Measurements from ENCODE around the gene SLC29A1.
"Not testable (repeated sequence)": the region's sequence is repeated elsewhere in the genome, so short reads cannot be mapped to it uniquely, and the experiment has no call there.

Gene SLC29A1

DNA sequence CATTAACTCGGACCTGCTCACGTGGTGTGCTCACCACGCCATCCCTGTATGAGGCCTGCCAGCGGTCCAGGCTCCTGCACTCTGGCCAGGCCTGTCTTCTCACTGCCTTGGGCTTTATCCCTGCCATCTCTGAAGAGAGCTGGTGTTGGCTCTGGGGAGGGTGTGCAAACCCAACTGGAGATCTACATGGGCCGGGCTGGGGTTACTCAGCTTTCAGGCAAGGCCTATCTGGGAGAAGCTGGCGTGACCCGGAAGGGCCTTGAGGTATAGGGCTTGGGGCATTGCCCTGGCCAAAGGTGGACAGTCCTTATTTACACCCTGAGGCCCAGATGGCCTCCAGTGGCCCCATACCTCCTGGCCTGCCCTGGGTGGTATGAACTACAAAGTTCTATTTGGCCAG is 5.0 kb downstream of the SLC29A1 start:
- TF ChIP-seq, protein P1, sequence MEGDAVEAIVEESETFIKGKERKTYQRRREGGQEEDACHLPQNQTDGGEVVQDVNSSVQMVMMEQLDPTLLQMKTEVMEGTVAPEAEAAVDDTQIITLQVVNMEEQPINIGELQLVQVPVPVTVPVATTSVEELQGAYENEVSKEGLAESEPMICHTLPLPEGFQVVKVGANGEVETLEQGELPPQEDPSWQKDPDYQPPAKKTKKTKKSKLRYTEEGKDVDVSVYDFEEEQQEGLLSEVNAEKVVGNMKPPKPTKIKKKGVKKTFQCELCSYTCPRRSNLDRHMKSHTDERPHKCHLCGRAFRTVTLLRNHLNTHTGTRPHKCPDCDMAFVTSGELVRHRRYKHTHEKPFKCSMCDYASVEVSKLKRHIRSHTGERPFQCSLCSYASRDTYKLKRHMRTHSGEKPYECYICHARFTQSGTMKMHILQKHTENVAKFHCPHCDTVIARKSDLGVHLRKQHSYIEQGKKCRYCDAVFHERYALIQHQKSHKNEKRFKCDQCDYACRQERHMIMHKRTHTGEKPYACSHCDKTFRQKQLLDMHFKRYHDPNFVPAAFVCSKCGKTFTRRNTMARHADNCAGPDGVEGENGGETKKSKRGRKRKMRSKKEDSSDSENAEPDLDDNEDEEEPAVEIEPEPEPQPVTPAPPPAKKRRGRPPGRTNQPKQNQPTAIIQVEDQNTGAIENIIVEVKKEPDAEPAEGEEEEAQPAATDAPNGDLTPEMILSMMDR (conservative IDR thresholded peaks at IDR 0.05; ENCODE audit: low read depth, low read length): no peak
- Histone ChIP-seq H3K27ac (no peak overlapping the region), H3K79me2 (ENCODE audit: insufficient read depth, low read depth) (peaks cover 47% of the 10 kb centered on the region), H3K36me3 (ENCODE audit: insufficient read depth) (no peaks in the 10 kb centered on the region), H3K4me3 (IDR thresholded peaks at IDR 0.05; ENCODE audit: insufficient read depth, low read depth, low read length) (no peak overlapping the region), H2AFZ (ENCODE audit: low read depth) (no peak overlapping the region), H4K20me1 (ENCODE audit: insufficient read depth) (peaks cover 8% of the 10 kb centered on the region; the same call in 1 of the 2 replicates), H3K4me1 (ENCODE audit: low read depth, poor library complexity, severe bottlenecking) (peaks cover 25% of the 10 kb centered on the region), H3K27me3 (ENCODE audit: insufficient read depth, low read depth) (no peaks in the 10 kb centered on the region), H3K9ac (no peak overlapping the region), H3K4me2 (no peak overlapping the region)

DNA sequence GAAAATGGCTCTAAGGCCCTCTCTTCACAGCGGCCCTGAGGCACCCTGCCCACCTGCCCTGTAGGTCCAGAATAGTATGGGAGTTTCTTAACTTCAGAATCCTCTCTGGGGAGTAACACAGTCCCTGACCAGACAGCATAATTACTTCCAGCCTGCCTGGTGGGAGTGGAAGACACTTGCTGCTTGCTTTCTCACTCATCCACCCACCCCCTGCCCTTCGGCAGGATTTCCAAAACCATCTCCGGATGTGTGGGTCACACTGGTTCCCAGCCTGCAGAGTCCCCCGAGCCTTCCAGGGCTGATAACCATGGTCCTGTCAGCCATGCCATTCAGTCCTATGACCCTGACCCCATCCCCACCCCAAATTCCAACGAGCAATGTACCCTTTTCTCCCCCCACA is 5.4 kb downstream of the SLC29A1 start:
- peaks cover 8% of the 10 kb centered on the region; the same call in 1 of the 2 replicates for H4K20me1 ChIP-seq (ENCODE audit: insufficient read depth)
- peaks cover 47% of the 10 kb centered on the region for H3K79me2 ChIP-seq (ENCODE audit: insufficient read depth, low read depth)
- peaks cover 25% of the 10 kb centered on the region for H3K4me1 ChIP-seq (ENCODE audit: low read depth, poor library complexity, severe bottlenecking)
- H3K27ac ChIP-seq: no peak overlapping the region
- H2AFZ ChIP-seq (ENCODE audit: low read depth): no peak overlapping the region
- no peak overlapping the region for H3K4me2 ChIP-seq
- H3K4me3 ChIP-seq (IDR thresholded peaks at IDR 0.05; ENCODE audit: insufficient read depth, low read depth, low read length): no peak overlapping the region
- no peaks in the 10 kb centered on the region for H3K27me3 ChIP-seq (ENCODE audit: insufficient read depth, low read depth)
- TF ChIP-seq, protein P1 (conservative IDR thresholded peaks at IDR 0.05; ENCODE audit: low read depth, low read length): no peak
- no peaks in the 10 kb centered on the region for H3K36me3 ChIP-seq (ENCODE audit: insufficient read depth)
- no peak overlapping the region for H3K9ac ChIP-seq

DNA sequence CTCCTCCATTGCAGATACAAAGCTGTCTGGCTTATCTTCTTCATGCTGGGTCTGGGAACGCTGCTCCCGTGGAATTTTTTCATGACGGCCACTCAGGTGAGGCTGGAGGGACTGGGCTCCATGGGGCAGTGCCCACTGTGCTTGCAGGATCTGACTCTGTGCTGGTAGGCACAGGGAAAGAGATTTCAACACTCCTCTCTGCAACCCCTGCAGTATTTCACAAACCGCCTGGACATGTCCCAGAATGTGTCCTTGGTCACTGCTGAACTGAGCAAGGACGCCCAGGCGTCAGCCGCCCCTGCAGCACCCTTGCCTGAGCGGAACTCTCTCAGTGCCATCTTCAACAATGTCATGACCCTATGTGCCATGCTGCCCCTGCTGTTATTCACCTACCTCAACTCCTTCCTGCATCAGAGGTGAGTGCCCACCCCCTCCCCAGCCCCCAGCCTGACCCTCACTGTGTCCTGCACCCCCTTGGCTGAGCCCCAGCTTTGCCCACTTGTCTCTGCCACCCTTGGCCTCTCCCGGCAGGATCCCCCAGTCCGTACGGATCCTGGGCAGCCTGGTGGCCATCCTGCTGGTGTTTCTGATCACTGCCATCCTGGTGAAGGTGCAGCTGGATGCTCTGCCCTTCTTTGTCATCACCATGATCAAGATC is 6.1 kb downstream of the SLC29A1 start:
- no peak overlapping the region for H3K4me3 ChIP-seq (IDR thresholded peaks at IDR 0.05; ENCODE audit: insufficient read depth, low read depth, low read length)
- no peak overlapping the region for H3K4me2 ChIP-seq
- H3K9ac ChIP-seq: no peak overlapping the region
- peaks cover 41% of the 10 kb centered on the region for H3K79me2 ChIP-seq (ENCODE audit: insufficient read depth, low read depth)
- H2AFZ ChIP-seq (ENCODE audit: low read depth): no peak overlapping the region
- H3K36me3 ChIP-seq (ENCODE audit: insufficient read depth): no peaks in the 10 kb centered on the region
- H3K4me1 ChIP-seq (ENCODE audit: low read depth, poor library complexity, severe bottlenecking): peaks cover 25% of the 10 kb centered on the region
- peaks cover 8% of the 10 kb centered on the region; the same call in 1 of the 2 replicates for H4K20me1 ChIP-seq (ENCODE audit: insufficient read depth)
- TF ChIP-seq, protein P1 (conservative IDR thresholded peaks at IDR 0.05; ENCODE audit: low read depth, low read length): no peak
- no peak overlapping the region for H3K27ac ChIP-seq
- H3K27me3 ChIP-seq (ENCODE audit: insufficient read depth, low read depth): no peaks in the 10 kb centered on the region

DNA sequence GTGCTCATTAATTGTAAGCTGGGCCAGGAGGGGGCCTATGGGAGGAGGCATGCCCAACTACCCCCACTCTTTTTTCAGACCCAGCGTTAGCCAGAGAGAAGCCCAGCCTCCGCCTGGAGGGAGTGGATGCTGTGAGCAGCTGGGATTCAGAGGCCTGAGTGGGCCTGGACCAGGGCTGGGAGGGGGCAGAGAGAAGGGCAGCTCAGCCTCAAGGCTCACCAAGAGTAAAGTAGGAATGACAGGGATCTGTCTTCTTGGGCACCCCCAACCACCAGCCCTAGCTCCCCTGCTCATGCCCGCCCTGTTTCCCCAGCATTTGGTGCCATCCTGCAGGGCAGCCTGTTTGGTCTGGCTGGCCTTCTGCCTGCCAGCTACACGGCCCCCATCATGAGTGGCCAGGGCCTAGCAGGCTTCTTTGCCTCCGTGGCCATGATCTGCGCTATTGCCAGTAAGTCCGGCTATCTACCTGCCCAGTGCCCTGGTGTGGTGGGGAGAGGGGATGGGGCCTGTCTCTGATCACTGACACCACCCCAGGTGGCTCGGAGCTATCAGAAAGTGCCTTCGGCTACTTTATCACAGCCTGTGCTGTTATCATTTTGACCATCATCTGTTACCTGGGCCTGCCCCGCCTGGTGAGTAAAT is 6.8 kb downstream of the SLC29A1 start:
- H3K79me2 ChIP-seq (ENCODE audit: insufficient read depth, low read depth): peaks cover 35% of the 10 kb centered on the region
- H3K36me3 ChIP-seq (ENCODE audit: insufficient read depth): no peaks in the 10 kb centered on the region
- H4K20me1 ChIP-seq (ENCODE audit: insufficient read depth): peaks cover 8% of the 10 kb centered on the region; the same call in 1 of the 2 replicates

DNA sequence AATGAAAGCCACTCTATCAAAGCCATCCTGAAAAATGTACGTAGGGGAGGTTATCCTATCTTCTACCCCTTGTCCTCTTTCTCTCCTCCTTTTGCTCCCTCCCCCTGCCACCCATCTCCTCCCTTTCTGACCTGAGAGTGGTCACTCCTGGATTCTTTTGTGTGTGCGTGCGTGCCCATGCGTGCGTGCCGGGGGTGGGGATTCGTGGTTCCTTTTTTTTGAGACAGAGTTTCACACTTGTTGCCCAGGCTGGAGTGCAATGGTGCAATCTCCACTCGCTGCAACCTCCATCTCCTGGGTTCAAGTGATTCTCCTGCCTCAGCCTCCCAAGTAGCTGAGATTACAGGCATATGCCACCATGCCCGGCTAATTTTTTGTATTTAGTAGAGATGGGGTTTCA is 8.0 kb downstream of the SLC29A1 start:
- not testable (repeated sequence) for H3K36me3 ChIP-seq (ENCODE audit: insufficient read depth); H2AFZ ChIP-seq (ENCODE audit: low read depth); H3K9ac ChIP-seq; H4K20me1 ChIP-seq (ENCODE audit: insufficient read depth); H3K4me2 ChIP-seq; H3K4me3 ChIP-seq (IDR thresholded peaks at IDR 0.05; ENCODE audit: insufficient read depth, low read depth, low read length); H3K27ac ChIP-seq; H3K4me1 ChIP-seq (ENCODE audit: low read depth, poor library complexity, severe bottlenecking); H3K27me3 ChIP-seq (ENCODE audit: insufficient read depth, low read depth)
- peaks cover 22% of the 10 kb centered on the region for H3K79me2 ChIP-seq (ENCODE audit: insufficient read depth, low read depth)

More for the DNA sequence above, 6.8 kb downstream of the SLC29A1 start:
- no peaks in the 10 kb centered on the region for H3K27me3 ChIP-seq (ENCODE audit: insufficient read depth, low read depth)
- H2AFZ ChIP-seq (ENCODE audit: low read depth): no peak overlapping the region
- peaks cover 21% of the 10 kb centered on the region for H3K4me1 ChIP-seq (ENCODE audit: low read depth, poor library complexity, severe bottlenecking)
- no peak overlapping the region for H3K4me2 ChIP-seq
- no peak overlapping the region for H3K27ac ChIP-seq
- TF ChIP-seq, protein P1 (conservative IDR thresholded peaks at IDR 0.05; ENCODE audit: low read depth, low read length): no peak
- no peak overlapping the region for H3K9ac ChIP-seq
- H3K4me3 ChIP-seq (IDR thresholded peaks at IDR 0.05; ENCODE audit: insufficient read depth, low read depth, low read length): no peak overlapping the region

Data from KMS-11 (cell line).